ENCODE data around the gene PLEKHJ1.

DNA sequence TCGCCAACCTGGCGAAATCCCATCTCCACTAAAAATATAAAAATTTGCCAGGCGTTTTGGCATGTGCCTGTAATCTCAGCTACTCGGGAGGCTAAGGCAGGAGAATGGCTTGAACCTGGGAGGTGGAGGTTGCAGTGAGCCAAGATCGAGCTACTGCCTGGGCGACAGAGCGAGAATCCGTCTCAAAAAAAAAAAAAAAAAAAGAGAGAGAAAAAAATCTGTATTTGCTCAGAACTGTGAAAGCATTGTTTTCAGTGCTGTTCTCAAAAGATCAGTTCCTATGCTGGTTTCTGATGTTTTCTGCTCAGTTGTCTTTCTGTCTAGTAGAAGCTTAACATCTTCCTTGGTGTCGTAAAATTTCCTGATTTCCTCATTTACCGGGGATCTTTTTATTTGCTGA lies 3.0 kb upstream of the PLEKHJ1 start:
- no peak for TF ChIP-seq YY1 (IDR thresholded peaks at IDR 0.05)
- TF ChIP-seq, protein P1, sequence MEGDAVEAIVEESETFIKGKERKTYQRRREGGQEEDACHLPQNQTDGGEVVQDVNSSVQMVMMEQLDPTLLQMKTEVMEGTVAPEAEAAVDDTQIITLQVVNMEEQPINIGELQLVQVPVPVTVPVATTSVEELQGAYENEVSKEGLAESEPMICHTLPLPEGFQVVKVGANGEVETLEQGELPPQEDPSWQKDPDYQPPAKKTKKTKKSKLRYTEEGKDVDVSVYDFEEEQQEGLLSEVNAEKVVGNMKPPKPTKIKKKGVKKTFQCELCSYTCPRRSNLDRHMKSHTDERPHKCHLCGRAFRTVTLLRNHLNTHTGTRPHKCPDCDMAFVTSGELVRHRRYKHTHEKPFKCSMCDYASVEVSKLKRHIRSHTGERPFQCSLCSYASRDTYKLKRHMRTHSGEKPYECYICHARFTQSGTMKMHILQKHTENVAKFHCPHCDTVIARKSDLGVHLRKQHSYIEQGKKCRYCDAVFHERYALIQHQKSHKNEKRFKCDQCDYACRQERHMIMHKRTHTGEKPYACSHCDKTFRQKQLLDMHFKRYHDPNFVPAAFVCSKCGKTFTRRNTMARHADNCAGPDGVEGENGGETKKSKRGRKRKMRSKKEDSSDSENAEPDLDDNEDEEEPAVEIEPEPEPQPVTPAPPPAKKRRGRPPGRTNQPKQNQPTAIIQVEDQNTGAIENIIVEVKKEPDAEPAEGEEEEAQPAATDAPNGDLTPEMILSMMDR (IDR thresholded peaks at IDR 0.05; ENCODE audit: low read depth, low read length, missing input control), result no peak
- no peak for TF ChIP-seq TAF1 (conservative IDR thresholded peaks at IDR 0.05)
- TF ChIP-seq, protein P2, sequence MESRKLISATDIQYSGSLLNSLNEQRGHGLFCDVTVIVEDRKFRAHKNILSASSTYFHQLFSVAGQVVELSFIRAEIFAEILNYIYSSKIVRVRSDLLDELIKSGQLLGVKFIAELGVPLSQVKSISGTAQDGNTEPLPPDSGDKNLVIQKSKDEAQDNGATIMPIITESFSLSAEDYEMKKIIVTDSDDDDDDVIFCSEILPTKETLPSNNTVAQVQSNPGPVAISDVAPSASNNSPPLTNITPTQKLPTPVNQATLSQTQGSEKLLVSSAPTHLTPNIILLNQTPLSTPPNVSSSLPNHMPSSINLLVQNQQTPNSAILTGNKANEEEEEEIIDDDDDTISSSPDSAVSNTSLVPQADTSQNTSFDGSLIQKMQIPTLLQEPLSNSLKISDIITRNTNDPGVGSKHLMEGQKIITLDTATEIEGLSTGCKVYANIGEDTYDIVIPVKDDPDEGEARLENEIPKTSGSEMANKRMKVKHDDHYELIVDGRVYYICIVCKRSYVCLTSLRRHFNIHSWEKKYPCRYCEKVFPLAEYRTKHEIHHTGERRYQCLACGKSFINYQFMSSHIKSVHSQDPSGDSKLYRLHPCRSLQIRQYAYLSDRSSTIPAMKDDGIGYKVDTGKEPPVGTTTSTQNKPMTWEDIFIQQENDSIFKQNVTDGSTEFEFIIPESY (IDR thresholded peaks at IDR 0.05), result no peak
- TF ChIP-seq RXRA (IDR thresholded peaks at IDR 0.05), result no peak
